NCI-H2227 (cell line): Measurements from ENCODE around the gene PLA1A.
"Not testable (repeated sequence)": the region's sequence is repeated elsewhere in the genome, so short reads cannot be mapped to it uniquely, and the experiment has no call there.

Source experiments
- DNase-seq: peaks from one replicate; lab custom pipeline; 2025; ENCODE audit not compliant: unreplicated experiment; lab: John Stamatoyannopoulos, UW

Gene PLA1A, protein sequence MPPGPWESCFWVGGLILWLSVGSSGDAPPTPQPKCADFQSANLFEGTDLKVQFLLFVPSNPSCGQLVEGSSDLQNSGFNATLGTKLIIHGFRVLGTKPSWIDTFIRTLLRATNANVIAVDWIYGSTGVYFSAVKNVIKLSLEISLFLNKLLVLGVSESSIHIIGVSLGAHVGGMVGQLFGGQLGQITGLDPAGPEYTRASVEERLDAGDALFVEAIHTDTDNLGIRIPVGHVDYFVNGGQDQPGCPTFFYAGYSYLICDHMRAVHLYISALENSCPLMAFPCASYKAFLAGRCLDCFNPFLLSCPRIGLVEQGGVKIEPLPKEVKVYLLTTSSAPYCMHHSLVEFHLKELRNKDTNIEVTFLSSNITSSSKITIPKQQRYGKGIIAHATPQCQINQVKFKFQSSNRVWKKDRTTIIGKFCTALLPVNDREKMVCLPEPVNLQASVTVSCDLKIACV

DNA sequence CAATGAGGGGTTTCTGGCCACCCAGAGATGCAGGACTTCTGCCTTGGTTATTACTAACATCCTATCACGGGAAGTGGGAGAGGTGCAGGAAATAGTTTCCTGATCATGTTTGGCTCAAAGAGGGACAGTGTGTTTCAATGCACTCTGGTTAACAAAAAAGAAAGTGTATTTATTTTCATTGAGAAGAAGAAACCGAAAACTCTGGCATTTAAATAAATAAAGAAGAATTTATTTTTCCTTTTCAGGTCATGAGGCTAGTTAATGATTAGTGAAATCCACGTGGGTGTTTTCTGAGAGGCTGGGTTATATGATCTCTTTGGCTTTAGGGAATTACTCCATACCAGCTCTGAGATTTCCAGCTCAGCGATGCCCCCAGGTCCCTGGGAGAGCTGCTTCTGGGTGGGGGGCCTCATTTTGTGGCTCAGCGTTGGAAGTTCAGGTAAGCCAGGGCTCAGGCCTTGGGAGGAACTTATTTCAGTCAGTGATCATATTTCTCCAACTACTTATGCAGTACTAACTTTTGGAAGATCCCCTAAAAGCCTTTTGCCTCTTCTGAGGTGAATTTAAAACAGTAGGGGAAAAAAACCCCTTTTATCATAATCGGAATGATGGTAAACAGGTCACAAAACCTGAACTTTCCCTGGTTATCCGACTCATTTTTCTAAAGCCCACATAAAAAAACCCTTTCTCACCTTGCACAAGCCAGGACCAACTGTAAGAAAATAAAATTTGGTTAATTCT is at the start of gene PLA1A:
PLA1A (plus strand) TSS at position 338 of the 741 bp plus-strand sequence; CDS start at position 367, 29 bp downstream.
- no peak for DNase-seq

DNA sequence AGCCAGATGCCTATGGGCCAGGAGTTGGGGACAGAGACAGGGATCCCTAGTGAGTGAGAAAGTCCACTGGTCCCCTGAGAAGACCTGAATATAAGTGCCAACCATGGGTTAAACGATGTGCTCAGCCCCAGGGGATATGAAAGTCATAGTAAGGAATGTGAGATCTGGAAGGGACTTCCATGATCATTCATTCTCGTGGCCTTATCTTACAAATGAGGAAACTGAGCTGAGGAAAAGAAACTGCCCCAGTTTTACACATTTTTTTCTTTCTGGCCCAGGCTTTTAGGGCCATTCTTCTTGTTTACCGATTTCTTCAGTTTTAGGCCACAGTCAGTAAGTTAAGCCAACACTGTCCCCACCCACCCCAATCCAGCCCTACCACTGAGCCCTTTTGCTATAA is 49.3 kb upstream of the PLA1A start:
- DNase-seq: no peak

DNA sequence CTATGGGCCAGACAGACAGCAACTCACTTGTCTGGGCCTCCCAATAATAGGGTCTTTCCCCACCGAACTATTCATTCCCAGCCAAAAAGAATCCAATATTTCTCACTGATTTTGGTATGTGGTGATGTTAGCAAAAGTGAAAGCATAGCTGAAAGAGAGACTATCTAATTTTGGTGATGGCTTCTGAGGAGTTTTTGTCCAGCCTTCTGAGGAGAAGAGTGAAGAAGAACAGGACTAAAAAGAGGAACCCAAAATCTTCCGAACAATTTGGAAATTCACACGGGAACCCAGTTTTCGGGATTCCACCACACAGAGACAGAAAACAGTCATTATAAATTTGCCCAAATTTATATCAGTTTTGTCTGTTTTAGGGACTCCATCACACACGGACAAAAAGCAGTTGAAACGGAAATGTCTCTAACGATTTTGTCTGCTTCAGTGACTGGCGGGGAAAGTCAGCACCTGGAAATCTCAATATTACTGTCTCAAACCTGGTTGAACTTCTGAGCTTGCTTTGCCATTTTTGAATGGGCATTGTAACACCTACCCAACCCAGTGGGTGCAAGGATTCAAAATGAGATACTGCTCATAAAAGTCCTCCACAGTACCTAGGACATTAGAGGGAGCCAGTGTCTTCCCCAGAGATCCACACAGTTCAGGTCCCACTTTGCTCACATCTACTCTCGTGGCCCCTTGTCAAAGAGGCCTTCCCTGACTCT is 47.3 kb upstream of the PLA1A start:
- DNase-seq: no peak

DNA sequence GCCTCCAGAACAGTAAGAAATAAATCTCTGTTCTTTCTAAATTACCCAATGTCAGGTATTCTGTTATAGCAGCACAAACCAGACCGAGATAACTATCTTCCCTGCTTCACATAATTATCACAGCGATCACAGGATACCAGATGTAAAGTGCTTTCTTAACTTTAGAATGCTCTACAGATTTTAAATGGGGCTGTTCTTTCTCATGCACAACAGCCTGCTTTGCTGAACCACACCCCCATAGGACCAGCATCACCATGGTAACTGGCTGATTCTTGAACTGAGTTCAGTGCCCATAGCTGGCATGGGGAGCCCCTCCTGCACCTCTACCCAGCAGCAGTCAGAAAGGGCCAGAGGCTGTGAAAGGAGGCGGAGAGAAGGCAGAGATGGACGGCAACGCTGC is 46.1 kb upstream of the PLA1A start:
- DNase-seq: no peak

DNA sequence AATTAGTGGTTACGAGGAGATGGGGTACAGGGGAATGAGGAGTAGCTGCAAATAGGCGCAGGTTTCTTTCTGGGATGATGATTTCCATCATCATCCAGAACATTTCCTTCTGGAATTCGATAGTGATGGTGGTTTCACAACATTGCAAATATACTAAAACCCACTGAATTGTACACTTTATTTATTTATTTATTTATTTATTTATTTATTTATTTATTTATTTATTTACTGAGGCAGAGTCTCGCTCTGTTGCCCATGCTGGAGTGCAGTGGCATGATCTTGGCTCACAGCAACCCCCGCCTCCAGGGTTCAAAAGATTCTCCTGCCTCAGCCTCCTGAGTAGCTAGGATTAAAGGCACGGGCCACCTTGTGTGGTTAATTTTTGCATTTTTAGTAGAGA is 44.8 kb upstream of the PLA1A start:
- not testable (repeated sequence) for DNase-seq

DNA sequence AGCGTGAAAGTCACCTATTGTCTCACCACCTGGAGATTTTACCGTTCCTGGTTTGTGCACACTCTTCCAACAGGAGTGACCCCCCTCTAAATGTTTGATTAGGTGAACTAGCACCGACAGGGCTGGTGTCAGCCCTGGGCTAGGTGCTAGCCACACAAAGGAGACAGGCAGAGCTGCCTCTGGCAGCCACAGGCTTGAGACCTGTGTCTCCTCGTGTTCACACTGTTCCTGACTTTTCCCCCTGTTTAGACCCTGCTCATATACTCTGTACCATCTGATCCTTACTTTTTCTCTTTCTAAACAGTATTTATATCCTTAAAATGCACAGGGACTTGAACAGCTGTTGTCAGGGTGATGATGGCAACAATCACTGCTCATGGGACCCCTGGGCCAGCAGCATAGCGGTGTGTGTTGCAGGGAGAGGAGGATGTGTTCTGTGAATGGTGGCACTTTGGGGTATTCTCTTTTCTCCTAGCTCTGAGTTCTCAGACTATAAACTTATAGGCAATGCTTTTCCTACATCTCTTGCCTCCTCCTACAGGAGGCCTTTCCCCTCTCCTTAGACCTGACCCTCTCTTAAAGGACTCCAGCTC is 43.8 kb upstream of the PLA1A start:
- no peak for DNase-seq

DNA sequence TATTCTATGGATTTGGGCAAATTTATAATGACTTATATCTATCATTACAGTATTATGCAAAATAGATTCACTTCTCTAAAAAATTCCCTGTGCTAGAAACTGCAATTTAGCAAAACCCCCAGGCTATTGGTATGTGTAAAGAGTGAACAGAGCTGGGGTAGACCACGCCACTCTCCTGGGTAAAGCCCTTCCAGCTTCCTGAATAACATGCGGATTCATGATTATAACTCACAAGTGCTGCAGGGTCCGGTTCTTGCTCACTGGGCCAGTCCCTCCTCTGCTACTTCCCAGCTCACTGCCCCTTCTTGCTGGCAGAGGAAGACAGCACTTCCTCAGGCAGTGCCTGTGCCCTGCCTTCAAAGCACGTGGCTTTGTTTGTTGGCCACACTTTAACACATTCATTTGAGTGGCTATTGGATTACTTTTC is 42.4 kb upstream of the PLA1A start:
- no peak for DNase-seq

DNA sequence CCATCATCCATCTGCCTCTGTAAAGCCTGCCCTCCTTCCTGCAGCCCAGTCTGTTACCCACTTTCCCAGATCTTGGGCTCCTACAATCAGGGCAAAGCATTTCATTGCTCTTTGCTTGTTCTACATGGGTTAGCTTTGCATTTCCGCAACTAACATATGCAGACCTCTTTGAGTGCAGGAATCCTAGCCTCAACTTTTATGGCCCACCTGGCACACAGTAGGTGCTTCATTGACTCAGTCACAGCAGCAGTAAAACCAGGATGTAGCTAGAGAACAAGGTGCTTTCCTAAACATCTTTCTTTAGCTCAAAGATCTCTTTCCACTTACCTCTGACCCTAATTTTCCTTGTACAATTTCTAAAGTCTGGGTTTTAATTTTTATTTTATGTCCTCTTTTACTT is 41.8 kb upstream of the PLA1A start:
- DNase-seq: no peak

DNA sequence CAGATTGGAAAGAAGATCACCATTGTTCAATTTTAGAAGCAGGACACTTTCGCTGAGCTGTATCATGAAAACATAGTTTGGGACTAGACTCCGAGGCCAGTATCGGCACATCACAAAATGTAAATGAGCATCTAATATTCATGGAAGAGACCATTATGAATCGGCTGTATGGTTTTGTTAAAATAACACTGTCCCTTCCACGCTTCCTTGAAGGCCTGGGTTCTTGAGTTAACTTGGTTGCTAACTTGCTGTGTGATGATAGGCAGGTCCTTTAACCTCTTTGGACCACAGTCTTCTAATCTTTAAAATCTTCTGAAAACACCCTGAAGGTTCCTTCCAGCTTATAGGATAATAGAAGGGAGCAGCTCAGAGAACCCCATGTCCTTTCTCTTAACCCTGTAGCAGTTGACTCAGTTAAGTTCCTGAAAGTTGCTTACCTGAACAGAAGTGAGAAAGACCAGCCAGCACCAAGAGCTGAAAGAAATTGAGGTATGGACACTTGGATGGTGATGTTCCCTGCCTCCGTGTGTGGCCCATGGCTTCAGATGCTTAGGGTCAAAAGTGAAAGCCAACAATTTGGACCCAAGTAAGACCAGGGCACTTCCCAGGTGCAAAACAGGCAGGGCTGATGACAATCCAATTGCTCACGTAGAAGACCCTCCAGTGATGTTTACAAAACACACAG is 40.4 kb upstream of the PLA1A start:
- no peak for DNase-seq

DNA sequence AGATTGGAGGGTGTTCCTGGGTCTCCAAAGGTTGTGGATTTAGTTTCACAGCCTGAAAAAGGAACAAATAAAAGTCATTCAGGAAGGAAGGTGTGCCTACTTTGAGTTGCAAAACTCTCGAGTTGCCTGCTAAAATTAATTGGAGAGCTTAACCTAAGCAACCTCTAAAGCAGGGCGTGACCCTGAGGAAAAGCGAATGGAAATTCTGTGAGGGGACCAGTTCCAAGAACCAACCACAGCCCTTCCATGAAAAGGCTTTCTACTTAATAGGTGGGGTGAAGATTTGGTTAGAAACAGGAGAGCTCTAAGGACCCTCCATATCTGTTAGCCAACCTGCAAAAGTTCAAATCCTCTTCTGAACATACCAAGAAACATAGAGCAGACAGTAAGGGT is 39.8 kb upstream of the PLA1A start:
- DNase-seq: no peak

DNA sequence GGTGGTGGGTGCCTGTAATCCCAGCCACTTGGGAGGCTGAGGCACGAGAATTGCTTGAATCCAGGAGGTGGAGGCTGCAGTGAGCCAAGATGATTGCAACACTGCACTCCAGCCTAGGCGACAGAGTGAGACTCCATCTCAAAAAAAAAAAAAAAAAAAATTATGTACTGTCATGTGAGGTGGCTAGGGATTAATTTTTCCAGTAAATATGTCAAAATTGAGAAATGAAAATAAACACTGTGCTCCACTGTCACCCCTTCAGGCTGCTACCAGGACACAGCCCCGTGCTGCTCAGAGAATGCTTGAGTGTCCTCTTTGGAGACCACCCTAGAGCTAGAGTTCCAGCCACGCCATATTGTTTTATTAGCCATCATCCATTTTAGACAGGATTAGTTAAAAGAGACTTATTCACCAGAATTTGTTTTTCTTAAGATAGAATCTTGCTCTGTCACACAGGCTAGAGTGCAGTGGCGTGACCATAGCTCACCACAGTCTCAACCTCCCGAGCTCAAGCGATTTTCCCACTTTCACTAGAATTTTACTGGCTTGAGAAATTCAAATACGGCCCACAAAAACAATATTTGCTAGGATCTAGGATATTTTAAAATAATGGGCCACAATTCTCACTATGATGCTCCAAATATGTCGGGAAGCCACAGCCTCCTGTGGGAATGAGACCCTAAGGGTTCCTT is 38.9 kb upstream of the PLA1A start:
- no peak for DNase-seq

DNA sequence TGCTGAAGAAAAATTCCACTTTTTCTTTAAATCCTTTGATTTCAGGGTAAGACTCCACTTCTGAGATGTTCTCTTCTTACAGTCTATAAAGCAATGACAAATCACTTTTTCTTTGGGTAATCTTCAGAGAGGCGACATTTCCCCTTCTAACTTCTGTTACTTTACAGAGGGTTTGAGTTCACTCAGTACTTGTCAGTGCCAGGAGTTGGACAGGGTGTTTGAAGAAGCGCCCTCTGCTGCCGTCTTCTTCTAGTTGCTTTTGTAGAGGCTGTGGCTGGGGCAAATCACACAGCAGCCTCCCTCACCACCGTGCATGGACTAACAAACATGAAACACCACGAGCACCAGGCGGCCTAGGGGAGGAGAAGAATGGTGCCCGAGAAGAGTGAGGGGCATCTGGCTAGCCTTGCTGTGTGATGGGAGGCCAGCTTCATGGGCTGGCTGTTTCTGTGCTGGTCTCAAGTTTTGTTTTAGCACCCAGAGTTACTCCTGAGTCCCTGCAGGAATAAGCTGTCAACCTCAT is 38.2 kb upstream of the PLA1A start, which contains the start of gene CD80:
CD80 (minus strand) TSS at position 174 of the 523 bp plus-strand sequence. CDS start 1,886 bp downstream, outside the sequence.
- no peak for DNase-seq

DNA sequence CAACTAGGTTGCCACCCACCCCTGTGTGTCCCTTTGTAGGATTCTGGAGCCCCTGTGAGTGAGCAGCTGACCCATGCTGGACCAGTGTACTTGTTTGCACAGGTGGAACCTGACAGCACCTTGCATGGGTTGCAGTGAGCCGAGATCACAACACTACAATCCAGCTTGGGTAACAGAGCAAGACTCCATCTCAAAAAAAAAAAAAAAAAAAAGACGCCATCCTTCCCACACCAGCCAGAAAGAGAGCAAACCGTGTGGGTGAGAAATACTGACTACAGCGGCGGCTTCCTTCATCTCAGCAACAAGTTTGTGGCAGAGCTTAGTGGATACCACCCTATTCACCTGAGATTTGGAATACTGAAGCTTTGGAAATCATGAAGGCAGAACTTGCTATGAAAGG is 37.5 kb upstream of the PLA1A start:
- DNase-seq: no peak

DNA sequence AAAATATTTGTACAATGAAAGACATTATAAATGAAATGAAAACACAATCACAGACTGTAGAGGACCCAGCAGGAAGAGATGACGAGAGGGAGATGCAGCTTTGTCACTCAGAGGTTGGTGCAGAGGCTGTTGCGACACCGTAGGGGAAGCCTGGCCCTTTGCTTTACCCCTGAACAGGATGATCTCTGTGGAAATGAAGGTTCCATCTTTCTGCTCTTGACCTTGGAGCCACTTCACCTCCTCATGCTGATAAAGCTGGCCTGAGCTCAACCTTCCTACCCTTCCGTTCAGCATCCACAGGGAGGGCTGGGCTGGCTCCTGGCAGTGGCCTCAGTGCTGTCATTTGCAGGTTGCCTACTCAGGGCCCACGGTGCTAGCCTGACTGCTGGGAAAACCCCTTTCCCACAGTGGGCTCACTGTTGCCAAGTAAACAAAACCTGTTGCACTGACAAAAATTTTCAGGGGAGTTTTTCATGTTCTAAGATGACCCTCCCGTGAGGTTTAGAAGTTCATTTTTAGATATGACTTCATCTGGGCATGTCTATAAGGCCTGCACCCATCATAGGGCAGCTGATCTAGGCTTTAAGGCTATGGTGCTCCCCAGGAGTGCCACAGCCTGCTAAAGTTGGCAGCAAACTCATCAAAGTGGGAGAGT is 35.3 kb upstream of the PLA1A start:
- no peak for DNase-seq

DNA sequence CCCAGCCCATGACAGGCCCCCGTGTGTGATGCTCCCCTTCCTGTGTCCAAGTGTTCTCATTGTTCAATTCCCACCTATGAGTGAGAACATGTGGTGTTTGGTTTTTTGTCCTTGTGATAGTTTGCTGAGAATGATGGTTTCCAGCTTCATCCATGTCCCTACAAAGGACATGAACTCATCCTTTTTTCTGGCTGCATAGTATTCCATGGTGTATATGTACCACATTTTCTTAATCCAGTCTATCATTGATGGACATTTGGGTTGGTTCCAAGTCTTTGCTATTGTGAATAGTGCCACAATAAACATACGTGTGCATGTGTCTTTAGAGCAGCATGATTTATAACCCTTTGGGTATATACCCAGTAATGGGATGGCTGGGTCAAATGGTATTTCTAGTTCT is 34.4 kb upstream of the PLA1A start:
- DNase-seq: not testable (repeated sequence)

DNA sequence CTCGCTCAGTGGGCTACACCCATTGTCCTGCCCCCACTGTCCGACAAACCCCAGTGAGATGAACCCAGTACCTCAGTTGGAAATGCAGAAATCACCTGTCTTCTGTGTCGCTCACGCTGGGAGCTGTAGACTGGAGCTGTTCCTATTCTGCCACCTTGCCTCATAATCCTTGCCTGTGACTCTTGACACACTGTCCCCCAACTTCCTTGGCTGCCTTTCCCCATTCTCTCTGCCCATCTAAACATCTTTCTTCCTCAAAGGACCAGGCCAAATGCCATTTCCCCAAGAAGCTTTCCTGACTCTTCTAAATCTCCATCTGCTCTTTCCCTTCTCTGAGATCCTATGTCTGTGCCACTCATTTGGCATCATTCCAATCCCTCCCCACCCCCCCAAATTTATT is 28.5 kb upstream of the PLA1A start:
- DNase-seq: no peak

DNA sequence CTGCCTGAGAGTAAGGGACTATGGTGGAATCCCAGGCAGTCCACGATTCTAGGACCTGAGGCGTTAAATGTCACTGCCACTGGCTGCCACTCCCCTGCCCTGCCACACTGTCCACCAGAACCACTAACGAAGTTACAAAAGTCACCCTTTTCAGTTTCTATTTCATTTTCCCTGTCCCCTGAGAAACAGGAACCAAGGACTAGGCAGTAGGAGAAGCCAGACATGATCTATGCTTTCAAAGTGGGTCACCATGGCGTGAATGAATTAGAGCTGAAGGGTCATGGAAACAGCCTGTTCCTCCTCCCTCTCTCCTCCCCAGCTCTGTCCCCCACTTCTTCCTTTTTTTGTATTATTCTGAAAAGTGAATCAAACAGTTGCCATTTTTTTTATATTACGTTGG is 27.5 kb upstream of the PLA1A start:
- DNase-seq: no peak

DNA sequence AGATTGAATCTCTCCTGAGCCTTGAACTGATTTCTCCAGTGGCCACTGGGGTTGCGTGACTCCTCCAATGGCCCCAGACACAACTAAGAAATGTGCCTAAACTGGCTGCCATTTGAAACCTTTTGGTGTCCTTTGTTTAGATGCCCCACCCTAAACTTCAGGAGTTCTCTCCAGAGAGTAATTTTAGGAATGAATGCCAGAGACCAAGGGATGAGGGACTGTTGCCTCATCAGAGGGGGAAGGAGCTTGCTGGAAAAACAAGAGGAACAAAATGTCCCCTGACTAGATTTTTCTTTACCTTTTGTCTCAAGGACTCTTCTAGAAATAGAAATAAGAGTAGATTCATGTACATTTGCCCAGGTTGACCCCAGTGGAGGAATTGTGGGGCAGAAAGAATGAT is 26.5 kb upstream of the PLA1A start:
- DNase-seq: no peak

DNA sequence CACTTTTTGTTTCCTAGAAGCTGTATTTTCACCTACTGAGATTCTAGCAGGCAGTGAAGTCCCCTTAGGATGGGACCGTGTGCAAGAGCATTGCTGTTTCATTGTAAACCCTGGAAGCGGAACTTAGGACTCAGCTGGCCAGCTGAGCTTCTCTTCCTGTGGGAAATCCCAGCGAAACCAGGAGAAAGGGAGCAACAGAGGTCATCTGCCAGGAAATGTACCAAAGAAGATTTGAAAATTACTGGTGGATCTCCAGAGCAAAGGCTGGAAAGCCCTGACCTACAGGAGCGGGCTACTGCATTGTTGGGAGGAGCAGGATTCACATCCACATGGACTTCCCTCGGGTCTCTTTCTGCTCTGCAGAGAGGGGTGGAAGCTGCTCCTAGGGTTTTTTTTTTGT is 26.0 kb upstream of the PLA1A start:
- no peak for DNase-seq
